Right ventricle myocardium inferior (tissue), 1 donor: Measurements from ENCODE around the gene MLLT6. TPM values are rescaled to one million over a fixed set of nuclear protein-coding genes. Genes with fewer than 3 reads are reported as not detected.

Source experiments
- ATAC-seq: fragments of 200-7000 bp; cut with Tn5 transposase; one replicate; pipeline ENCODE4 v1.9.1; 2020; ENCODE audit warnings: mild to moderate bottlenecking, moderate library complexity
- DNase-seq: peaks from one replicate; pipeline ENCODE4 v3.0.0; 2021; ENCODE audit errors: missing footprints
- intact Hi-C: fragments of 100-400 bp; cut with DNase I; formaldehyde crosslinking; loops from one replicate; pipeline ENCODE4 v1.11.0; 2022
- total RNA-seq: library from RNA; stranded (reverse); fragmentation: NEBNext Ultra II Directional; extraction: Animal tissue kit (Norgen Biotek cat#: 25700); gene quantifications from one replicate; pipeline ENCODE4 v1.2.1, GENCODE V29; 2021
- donor health status: DM: no; HTN: yes; CAD: no; lungs with severe emphysema.

MLLT6 gene
- total RNA-seq, 1 donor from 2014 or later, result 71.1 TPM

DNA sequence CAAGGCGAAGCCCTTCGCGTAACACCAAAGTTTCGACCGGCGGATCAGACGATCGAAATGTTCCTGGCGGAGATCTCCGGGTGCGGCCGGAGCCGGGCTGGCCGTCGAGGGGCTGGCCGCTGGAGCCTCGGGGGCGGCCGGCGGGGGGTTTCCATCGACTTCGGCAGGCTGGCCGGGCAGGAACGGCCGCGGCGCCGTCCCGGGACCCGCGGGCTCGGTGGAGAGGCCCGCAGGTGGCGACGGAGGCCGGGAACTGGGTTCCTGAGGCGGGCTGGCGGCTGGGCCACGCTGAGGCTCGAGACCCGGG lies 31.4 kb upstream of the MLLT6 start:
- ATAC-seq, result no peak
- DNase-seq, result no peak
- intact Hi-C loops, result no loop called here

GRCh38 chr17:38674014-38674748 lies 30.9 kb upstream of the MLLT6 start:
- DNase-seq (no peak), ATAC-seq (peak; percentile 7)
- intact Hi-C loops, result no loop called here

DNA sequence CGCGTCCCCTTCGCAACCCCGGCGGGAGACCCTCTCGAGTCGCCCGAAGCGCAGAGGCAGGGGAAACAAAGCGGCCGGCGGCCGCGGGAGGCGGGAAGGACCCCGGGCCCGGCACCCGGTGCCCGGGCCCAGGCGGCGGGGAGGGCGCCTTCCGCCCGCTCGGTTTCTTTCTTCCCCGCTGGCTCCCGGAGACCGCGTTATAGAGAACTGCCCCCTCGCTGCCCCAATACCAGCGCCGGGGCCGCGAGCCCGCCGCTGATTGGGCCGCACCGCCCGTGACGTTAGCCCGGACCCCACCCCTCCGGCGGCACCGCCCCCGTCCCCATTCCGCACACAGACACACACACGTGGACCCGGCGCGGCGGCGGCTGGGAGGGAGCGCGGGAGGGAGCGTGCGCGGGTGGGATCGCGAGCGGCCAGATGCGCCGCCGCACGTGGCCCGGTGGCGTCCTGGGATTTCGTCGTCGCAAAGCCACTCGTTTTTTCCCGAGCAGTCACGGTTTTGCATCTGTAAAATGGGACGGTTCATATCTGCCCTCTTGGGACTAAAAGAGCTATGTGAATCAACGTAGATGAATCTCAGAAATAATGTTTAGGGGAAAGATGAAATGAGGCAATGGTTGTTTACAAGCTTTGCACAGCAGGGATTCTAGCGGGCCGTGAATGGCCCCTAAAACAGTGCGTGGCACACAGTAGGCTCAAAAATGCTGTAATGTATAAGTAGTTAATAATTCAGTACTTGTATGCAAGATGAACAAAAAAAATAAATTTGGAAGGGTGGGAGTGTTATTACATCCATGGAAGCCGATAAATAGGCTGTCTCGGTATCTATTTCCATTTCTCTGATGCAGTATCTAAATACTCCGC lies 30.1 kb upstream of the MLLT6 start, which contains the start of gene EPOP:
TSS of gene EPOP (minus strand) at position 209 of the 867 bp plus-strand sequence. CDS start 462 bp downstream, outside the sequence.
- intact Hi-C loops, result no loop called here

DNA sequence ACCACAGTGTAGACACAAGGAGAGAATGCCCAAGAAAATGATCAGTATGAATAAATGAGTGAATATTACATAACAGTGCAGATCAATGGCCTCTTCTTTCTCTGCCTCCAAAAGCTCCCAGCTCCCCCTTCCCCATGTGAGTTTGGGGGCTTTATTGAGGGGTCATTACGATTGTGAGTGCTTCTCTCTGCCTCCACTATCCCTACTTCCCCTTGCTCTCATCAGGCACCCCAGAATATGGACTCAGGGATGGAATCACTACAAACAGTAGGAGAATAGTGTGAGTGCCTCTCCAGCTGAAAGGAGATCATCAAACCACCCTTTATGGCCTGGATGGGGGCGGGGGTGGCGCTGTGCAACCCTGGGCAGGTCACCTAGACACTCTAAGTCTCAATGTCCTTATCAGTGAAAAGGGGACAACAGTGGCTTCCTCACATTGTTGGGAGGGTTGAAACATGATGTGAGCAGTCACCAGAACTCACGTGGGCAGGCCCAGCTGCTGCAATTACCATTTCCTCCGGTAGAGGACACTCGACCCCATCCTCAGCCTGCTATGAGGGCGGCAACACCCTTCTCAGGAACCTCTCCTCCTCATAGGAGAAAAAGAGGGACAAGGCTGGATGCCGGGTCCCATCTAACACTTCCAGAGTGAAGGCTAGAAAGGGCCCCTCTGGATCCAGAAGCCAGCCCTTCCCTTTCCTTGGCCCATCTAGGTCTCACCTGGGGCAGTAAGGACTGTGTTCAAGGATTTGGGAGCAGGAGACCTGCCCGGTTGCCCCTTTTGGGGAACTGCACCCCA lies 28.2 kb upstream of the MLLT6 start:
- intact Hi-C loops, result loop anchor here (1.0 to 2.0 kb wide), 2 partner anchors 26 to 57 kb away; no protein-coding TSS in a partner anchor
- DNase-seq (peak; percentile 86), ATAC-seq (peak; percentile 78)

More for the DNA sequence above, 30.1 kb upstream of the MLLT6 start, which contains the start of gene EPOP:
- peak; percentile 93 for DNase-seq
- peak; percentile 92 for ATAC-seq

DNA sequence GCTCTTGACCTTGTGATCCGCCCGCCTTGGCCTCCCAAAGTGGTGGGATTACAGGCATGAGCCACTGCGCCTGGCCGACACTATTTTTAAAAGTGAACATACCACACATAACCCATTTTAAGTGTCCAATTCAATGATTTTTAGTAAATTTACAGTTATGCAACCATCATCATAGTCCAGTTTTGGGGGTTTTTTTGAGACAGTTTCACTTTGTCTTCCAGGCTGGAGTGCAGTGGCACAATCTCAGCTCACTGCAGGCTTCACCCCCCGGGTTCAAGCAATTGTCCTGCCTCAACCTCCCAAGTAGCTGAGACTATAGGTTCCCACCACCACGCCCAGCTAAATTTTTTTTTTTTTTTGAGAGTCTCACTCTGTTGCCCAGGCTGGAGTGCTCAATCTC lies 27.3 kb upstream of the MLLT6 start:
- intact Hi-C loops, result loop anchor here (1.0 to 2.0 kb wide), 2 partner anchors 25 to 56 kb away; no protein-coding TSS in a partner anchor
- ATAC-seq (no peak), DNase-seq (no peak)

DNA sequence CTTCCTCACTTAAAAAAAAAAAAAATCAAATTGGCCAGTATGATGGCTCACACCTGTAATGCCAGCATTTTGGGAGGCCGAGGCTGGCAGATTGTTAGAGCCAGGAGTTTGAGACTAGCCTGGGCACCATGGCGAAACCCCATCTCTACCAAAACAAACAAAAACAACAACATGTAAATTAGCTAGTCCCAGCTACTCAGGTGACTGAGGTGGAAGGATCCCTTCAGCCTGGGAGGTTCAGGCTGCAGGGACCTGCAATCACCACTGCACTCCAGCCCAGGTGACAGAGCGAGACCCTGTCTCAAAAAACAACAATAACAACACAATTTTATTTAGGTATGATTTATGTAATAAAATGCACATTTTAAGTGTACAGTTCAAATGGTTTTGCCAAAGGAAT lies 24.0 kb upstream of the MLLT6 start:
- intact Hi-C loops, result no loop called here
- DNase-seq (no peak), ATAC-seq (no peak)

DNA sequence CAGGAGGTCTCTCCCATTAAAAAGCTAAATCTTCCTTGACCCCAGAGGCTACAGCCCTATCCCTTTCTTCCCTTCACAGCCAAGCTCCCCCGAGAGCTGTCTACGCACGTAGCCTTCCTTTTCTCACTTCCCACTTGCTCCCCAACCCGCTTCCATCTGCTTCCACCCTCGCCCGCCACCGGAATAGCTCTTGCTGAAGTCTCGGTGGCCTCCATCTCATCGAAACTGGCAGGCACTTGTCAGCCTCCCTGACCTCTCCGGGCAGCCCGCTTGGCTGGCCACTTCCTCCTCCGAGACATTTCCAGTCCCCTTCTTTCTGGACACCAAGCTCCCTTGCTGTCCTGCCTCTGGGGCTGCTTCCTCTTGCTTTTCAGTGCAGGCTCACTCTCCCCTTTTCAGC lies 19.6 kb upstream of the MLLT6 start:
- DNase-seq (peak; percentile 79), ATAC-seq (peak; percentile 67)
- intact Hi-C loops, result no loop called here

DNA sequence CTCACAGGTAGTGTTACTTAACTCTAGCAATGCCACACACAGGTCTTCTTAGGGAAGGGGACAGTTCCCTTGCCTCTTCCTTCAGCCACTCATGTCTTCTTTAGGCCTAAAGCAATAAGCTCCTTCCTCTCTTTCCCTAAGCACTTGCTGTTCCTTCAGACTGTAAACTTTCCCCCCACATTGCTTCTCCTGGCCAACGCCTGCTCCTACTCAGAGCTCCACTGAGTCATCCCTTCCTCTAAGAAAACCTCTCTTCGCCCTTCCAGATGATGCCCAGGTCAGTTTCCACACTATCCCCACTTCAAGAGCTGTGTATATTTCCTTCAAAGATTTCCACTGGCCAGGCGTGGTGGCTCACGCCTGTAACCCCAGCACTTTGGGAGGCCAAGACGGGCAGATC lies 17.8 kb upstream of the MLLT6 start:
- intact Hi-C loops, result no loop called here
- no peak for ATAC-seq
- DNase-seq, result no peak

DNA sequence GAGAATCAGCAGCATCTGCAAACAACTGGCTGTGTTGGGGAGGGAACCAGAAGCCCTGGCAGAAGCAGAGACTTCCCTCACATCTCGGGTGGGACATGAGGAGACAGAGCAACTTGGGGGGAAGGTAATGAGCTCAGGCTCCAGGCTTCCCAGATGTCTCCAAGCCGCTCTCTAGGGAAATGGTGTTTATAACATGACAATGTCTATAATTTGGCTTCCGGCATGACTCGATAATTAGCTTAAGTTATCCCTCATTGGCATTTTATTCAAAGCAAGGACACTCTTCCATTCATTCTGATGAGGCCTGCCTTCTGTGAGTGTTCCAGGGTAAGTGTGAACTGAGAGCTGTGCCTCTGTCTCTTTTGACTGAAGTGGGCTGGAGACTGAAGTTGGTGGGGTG lies 14.7 kb upstream of the MLLT6 start:
- no peak for ATAC-seq
- no peak for DNase-seq
- intact Hi-C loops, result loop anchor here (5.0 to 10.0 kb wide), 2 partner anchors 42 to 464 kb away; partner anchors contain the start of genes CISD3 and PLXDC1

GRCh38 chr17:38691154-38691553 lies 13.9 kb upstream of the MLLT6 start:
- intact Hi-C loops, result loop anchor here (5.0 to 10.0 kb wide), 2 partner anchors 41 to 464 kb away; partner anchors contain the start of genes CISD3 and PLXDC1
- DNase-seq, result no peak

DNA sequence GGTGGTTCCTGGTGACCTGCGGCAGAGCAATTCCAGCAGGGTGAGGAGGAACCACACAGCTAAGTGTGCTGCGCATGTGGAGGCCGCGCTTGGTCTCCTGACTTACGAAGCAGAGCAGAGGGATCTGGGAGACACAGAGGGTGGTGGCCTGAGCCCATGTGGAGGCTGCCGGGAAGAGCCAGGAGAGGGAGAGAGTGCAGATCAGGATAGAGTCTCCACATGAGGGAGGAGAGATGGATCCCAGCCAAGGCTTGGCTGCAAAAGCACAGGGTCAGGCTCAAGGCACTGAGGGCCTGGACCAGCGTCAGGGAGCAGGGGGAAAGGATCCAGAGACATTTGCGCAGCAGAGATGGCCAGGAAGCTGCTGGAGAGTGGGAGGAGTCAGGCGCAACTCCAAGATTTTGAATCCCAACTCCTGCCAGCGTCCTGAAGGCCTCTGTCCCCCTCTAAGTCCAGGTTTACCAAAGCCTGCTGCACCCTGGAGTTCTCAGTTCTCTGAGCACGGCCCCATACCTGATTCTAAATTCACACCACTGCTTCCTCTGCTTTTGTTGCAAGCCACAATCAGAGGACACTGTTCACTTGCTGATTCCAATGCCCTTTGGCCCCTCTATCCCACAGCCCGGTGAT lies 11.3 kb upstream of the MLLT6 start:
- intact Hi-C loops, result loop anchor here (5.0 to 10.0 kb wide), 2 partner anchors 38 to 461 kb away; partner anchors contain the start of genes CISD3 and PLXDC1
- ATAC-seq (peak; percentile 99), DNase-seq (peak; percentile 93)

More at GRCh38 chr17:38691154-38691553, 13.9 kb upstream of the MLLT6 start:
- no peak for ATAC-seq

GRCh38 chr17:38697061-38697820 lies 7.8 kb upstream of the MLLT6 start:
- ATAC-seq, result no peak
- no peak for DNase-seq
- intact Hi-C loops, result loop anchor here (10.0 kb wide), 1 partner anchor 458 kb away; the partner anchor contains the start of gene PLXDC1

GRCh38 chr17:38698760-38699159 lies 6.3 kb upstream of the MLLT6 start:
- DNase-seq, result no peak
- no peak for ATAC-seq
- intact Hi-C loops, result loop anchor here (10.0 kb wide), 1 partner anchor 456 kb away; the partner anchor contains the start of gene PLXDC1

GRCh38 chr17:38701504-38702165 lies 3.4 kb upstream of the MLLT6 start:
- DNase-seq, result no peak
- intact Hi-C loops, result loop anchor here (2.0 to 5.0 kb wide), 2 partner anchors 25 to 46 kb away; partner anchors contain the start of gene PCGF2
- no peak for ATAC-seq

DNA sequence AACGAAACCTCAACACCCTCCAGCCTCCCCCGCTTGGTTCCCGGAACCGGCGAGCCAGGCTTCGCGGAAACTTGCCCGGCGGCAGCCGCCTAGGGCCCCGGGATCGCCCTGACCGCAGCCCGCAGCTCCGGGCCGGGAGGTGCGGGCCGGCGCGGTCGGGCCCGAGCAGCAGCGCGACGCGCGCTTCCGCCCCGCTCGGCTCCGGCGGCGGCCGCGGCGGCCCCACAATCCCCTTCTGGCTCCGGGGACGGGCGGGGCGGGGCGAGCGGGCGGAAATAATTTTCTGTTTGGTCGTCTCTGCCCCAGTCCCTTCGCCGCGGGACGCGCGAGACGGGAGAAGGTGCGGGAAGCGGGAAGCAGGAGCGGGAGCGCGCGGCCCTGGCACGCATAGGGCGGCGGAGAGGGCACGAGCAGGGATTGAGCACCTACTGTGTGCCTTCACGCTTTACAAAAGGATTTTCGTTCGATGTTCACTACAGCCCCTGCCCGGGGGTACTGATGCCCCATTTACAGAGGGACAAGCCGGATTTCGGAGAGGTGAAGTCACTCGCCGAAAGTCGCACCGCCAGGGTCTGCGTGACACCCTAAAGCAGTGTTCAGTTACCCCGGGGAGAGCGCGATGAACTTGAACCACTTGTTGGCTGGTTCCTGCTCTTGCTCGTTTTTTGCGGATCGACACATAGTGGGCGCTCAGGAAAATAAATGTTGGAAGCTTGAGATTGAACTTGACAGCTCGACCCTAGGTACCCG lies 2.7 kb upstream of the MLLT6 start:
- DNase-seq (peak; percentile 92), ATAC-seq (peak; percentile 67)
- intact Hi-C loops, result loop anchor here (2.0 to 5.0 kb wide), 2 partner anchors 26 to 45 kb away; partner anchors contain the start of gene PCGF2
